Measurements from ENCODE around the gene GDPD5.
A peak's percentile ranks its signal among the peaks of the same experiment; 100 is the strongest.

Gene GDPD5

DNA sequence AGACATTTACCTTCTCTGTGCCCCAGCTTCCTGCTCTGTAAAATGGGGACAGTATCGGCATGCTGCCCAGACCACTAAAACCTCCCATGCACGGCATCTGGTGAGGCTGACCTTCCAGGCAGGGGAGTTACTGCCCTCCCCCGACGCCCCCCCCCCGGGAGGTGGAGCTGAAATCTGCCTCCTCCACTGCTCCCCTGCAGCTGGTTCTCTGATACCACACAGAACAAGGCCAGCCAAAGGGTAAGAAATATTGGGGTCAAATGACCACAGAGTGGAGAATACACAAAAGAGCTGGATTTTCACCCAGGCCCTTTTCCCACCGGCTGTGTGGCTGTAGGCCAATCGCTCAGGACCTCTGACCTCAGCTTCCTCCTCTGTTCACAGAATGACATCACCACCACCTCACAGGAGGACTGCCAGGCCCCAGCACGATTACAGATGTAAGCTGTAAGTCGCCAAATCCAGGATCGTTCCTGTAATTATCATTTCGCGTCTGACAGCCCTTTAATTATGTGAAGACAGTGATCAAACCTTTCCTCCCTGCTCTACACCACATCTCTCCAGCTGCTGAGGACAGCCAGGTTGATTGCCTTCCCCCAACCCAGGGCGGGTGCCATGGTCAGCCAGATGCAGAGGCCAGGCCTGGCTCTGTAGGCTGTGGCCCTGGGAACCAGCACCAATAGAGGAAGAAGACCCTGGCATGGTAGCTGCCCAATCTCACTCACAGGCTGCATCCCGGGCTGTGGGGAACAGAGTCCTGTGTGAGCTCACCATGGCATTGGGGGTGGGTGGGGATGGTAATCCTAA, 57.0 kb downstream of the GDPD5 start:
- no peaks in the 10 kb centered on the region for H3K9me3 ChIP-seq (ENCODE audit: control insufficient read depth, low read depth, low read length)
- H3K36me3 ChIP-seq (ENCODE audit: control insufficient read depth, low read depth, low read length): no peaks in the 10 kb centered on the region
- H3K4me3 ChIP-seq (ENCODE audit: low read length): no peak overlapping the region
- no peaks in the 10 kb centered on the region for H3K27me3 ChIP-seq (ENCODE audit: control insufficient read depth, insufficient read depth, low read length)
- no peak overlapping the region for H3K9ac ChIP-seq (ENCODE audit: low read length)
- peaks cover 4% of the 10 kb centered on the region for H3K4me1 ChIP-seq (ENCODE audit: control insufficient read depth, low read depth, low read length)
- no peak overlapping the region for H3K27ac ChIP-seq (ENCODE audit: low read length)

DNA sequence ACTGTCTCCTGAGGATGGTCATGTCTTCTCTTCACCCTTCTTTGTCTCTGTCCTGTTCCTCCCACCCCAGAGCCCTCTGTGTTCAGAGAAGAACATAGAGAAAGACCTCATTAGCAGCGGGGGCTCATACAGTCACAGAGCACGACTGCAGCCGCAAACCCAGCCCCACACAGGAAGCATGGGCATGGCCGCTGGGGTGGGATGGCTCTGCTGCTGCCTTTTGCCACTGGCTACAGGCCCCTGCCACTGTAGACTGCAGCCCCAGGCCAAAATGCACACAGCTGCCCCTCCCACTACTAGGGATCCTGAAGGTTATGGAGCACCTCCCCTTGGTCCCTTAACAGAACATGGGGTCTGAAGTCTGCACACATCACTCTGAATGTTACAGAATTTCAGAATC, 57.9 kb downstream of the GDPD5 start:
- no peak overlapping the region for H3K27ac ChIP-seq (ENCODE audit: low read length)

DNA sequence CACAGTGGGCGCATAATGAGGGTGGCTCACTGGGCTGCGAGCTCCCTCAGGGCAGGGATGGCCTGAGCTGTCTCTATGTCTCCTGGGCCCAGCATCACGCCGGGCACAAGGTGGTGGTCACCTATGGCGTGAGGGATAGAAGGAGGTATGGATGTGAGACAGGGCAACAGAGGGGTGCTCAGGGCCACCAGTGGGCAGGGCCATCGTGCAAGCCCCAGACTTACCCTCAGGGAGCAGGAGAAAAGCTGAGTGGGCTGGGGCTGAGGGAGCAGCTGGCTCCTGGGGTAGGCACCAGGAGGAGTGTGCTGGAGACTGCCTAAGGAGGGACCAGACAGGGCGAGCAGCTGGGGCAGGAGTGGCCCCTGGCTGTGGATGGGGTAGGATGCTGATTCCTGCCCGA, 58.4 kb downstream of the GDPD5 start:
- Histone ChIP-seq H3K27ac (ENCODE audit: low read length) (no peak overlapping the region), H3K4me3 (ENCODE audit: low read length) (no peak overlapping the region), H3K27me3 (ENCODE audit: control insufficient read depth, insufficient read depth, low read length) (no peaks in the 10 kb centered on the region), H3K4me1 (ENCODE audit: control insufficient read depth, low read depth, low read length) (peaks cover 11% of the 10 kb centered on the region), H3K9ac (ENCODE audit: low read length) (no peak overlapping the region), H3K9me3 (ENCODE audit: control insufficient read depth, low read depth, low read length) (no peaks in the 10 kb centered on the region), H3K36me3 (ENCODE audit: control insufficient read depth, low read depth, low read length) (no peaks in the 10 kb centered on the region)

More for the DNA sequence above, 57.9 kb downstream of the GDPD5 start:
- Histone ChIP-seq H3K4me3 (ENCODE audit: low read length) (no peak overlapping the region), H3K9ac (ENCODE audit: low read length) (no peak overlapping the region), H3K36me3 (ENCODE audit: control insufficient read depth, low read depth, low read length) (no peaks in the 10 kb centered on the region), H3K27me3 (ENCODE audit: control insufficient read depth, insufficient read depth, low read length) (no peaks in the 10 kb centered on the region), H3K9me3 (ENCODE audit: control insufficient read depth, low read depth, low read length) (no peaks in the 10 kb centered on the region), H3K4me1 (ENCODE audit: control insufficient read depth, low read depth, low read length) (peaks cover 8% of the 10 kb centered on the region)

DNA sequence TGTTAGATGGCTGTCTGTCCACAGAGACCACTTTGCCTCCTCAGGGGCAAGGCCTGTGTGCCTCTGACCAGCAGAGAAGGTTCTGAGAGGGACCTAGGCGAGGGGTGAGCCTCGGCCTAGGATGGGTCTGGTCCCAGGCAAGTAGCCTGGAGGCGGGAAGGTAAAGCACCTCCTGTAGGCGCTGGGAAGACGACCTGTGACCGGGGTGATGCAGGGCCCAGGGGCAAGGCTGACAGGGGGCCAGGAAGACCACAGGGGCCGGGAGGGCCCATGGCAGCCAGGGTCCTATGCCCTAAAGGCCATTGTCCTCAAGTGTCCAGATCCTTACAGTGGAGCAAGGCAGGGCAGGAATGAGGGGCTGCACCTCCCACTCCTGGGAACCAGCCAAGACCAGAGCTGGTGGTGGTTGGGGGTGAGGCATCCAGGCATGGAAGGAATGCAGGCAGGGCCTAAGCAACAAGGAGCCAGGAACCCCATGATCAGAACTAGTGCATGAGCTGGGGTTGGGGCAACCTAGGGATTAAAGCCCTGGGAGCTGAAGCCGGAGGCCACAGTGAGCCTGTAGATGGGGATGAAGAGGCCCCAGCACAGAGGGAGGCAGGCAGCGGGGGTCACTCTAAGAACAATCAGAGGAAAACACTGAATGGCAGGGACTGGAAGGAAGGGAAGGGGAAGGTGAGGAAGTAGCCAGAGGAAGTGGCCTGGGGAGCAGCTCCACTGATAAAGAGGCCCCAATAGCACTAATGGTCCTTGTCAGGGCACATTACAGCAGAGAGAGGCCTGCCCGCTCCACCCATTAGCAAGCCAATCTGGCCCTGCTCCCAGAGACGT, 59.8 kb downstream of the GDPD5 start:
- Histone ChIP-seq H3K9ac (ENCODE audit: low read length) (no peak overlapping the region), H3K9me3 (ENCODE audit: control insufficient read depth, low read depth, low read length) (no peaks in the 10 kb centered on the region), H3K27me3 (ENCODE audit: control insufficient read depth, insufficient read depth, low read length) (no peaks in the 10 kb centered on the region), H3K27ac (ENCODE audit: low read length) (no peak overlapping the region), H3K36me3 (ENCODE audit: control insufficient read depth, low read depth, low read length) (no peaks in the 10 kb centered on the region), H3K4me3 (ENCODE audit: low read length) (no peak overlapping the region), H3K4me1 (ENCODE audit: control insufficient read depth, low read depth, low read length) (peaks cover 19% of the 10 kb centered on the region)

DNA sequence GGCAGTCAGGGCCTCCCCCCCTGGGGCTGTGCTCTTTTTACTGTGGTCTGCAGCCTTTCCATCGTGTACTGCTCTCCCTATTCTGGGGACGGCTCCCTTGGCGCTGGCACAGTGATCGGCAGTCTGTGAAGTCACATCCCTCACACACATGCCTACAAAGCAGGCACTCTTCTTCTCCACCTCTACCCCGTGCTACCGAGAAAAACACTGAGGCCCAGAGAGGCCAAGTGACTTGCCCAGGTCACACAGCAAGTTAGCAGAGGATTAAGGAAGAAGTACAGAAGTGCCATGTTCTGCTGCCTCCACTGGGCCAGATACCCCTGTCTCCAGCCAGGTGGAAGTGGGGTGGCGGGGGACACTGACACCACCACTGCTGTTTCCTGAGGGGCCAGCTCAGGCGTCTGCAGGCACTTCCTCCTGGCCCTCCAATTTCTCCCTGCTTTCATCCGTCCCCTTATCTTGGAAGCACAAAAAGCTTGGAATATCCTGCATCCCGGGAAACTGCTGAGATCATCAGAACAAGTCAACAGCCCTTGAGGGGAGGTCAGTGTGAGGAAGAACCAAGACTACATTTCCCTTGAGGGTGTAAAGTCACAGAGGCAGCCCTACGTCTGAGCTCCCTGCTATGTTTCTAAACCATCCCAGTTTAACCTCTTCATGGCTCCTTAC, 62.5 kb downstream of the GDPD5 start:
- Histone ChIP-seq H3K27ac (ENCODE audit: low read length) (no peak overlapping the region), H3K4me1 (ENCODE audit: control insufficient read depth, low read depth, low read length) (peaks cover 19% of the 10 kb centered on the region)

DNA sequence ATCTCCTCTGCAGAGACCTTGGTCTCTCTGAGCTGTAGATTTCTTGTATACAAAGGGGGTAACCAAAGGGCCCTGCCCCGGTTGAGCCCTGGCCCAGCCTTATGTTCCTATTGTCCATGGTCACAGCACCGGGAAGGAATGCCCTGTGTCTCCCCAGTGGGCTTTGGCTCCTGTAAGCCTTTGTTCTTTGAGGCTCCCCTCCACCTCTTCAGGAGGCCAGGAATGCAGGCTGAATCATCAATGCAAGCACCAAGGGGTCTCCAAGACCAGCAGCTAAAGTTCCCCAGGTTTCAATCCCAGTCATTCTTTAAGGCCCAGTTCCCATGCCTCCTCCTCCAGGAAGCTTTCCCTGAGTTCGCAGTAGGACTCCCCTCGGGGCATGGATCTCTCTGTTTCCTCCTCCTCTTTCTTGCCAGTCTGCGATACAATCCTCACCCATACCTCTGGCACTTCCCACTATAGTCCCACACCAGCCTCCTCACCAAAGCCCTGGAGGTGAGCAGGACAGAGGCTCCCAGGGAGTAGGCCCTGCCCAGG, 63.6 kb downstream of the GDPD5 start:
- no peaks in the 10 kb centered on the region for H3K27me3 ChIP-seq (ENCODE audit: control insufficient read depth, insufficient read depth, low read length)
- H3K27ac ChIP-seq (ENCODE audit: low read length): peak overlapping the region; percentile 39
- no peaks in the 10 kb centered on the region for H3K9me3 ChIP-seq (ENCODE audit: control insufficient read depth, low read depth, low read length)
- H3K4me1 ChIP-seq (ENCODE audit: control insufficient read depth, low read depth, low read length): peaks cover 19% of the 10 kb centered on the region
- H3K4me3 ChIP-seq (ENCODE audit: low read length): no peak overlapping the region
- no peaks in the 10 kb centered on the region for H3K36me3 ChIP-seq (ENCODE audit: control insufficient read depth, low read depth, low read length)
- H3K9ac ChIP-seq (ENCODE audit: low read length): no peak overlapping the region

More for the DNA sequence above, 62.5 kb downstream of the GDPD5 start:
- H3K9ac ChIP-seq (ENCODE audit: low read length): no peak overlapping the region
- H3K4me3 ChIP-seq (ENCODE audit: low read length): no peak overlapping the region
- no peaks in the 10 kb centered on the region for H3K9me3 ChIP-seq (ENCODE audit: control insufficient read depth, low read depth, low read length)
- H3K36me3 ChIP-seq (ENCODE audit: control insufficient read depth, low read depth, low read length): no peaks in the 10 kb centered on the region
- H3K27me3 ChIP-seq (ENCODE audit: control insufficient read depth, insufficient read depth, low read length): no peaks in the 10 kb centered on the region

DNA sequence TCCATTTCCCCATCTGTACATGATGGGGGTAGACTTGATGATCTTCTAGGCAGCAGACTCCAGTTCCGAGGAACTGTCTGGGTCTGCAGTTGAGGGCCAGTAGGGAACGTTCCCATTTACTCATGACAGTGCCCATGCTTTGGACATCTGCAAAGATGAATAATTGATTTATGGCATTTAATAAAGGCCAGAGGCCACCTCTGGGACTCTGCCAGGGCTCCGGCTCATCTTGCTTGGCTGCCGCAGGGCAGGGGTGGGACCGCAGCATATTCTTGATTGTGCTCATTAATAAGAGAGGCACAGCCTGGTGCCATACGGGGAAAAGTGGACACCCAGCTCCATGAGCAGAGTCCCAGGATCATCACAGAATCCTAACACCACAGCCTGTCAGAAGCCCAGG, 64.6 kb downstream of the GDPD5 start:
- H3K9me3 ChIP-seq (ENCODE audit: control insufficient read depth, low read depth, low read length): no peaks in the 10 kb centered on the region
- H3K27me3 ChIP-seq (ENCODE audit: control insufficient read depth, insufficient read depth, low read length): no peaks in the 10 kb centered on the region
- peaks cover 18% of the 10 kb centered on the region for H3K4me1 ChIP-seq (ENCODE audit: control insufficient read depth, low read depth, low read length)
- H3K36me3 ChIP-seq (ENCODE audit: control insufficient read depth, low read depth, low read length): no peaks in the 10 kb centered on the region
- H3K9ac ChIP-seq (ENCODE audit: low read length): no peak overlapping the region
- no peak overlapping the region for H3K27ac ChIP-seq (ENCODE audit: low read length)
- H3K4me3 ChIP-seq (ENCODE audit: low read length): no peak overlapping the region

DNA sequence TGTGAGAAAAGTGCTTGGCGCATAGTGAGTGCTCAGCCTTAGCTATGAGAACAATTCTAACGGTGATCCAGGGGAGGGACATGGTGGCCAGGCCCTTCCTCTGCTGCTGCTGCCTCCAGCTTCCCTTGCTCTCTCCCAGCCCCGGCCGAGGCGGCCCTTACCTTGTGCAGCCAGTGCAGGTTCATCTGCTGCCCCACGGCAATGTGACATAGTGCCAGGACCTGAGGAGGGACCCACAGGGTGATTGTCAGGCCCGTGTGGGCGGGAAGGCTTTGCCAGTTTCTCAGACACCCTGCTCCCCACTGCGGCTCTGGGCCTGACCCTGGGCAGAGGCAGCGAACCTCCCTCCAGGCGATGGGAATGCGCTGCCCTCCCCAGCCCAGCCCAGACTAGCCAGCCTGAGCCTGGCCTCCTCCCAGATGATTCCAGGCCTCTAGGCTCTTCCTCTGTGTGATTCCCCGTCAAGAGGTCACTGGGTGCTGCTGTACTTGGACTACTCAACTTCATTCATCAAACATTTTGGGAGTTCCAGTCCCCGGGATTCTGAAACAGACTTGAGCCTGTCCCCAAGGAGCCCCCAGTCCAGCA, 69.1 kb downstream of the GDPD5 start:
- no peaks in the 10 kb centered on the region for H3K36me3 ChIP-seq (ENCODE audit: control insufficient read depth, low read depth, low read length)
- H3K27ac ChIP-seq (ENCODE audit: low read length): no peak overlapping the region
- no peak overlapping the region for H3K9ac ChIP-seq (ENCODE audit: low read length)
- no peak overlapping the region for H3K4me3 ChIP-seq (ENCODE audit: low read length)
- no peaks in the 10 kb centered on the region for H3K9me3 ChIP-seq (ENCODE audit: control insufficient read depth, low read depth, low read length)
- peaks cover 8% of the 10 kb centered on the region for H3K4me1 ChIP-seq (ENCODE audit: control insufficient read depth, low read depth, low read length)
- no peaks in the 10 kb centered on the region for H3K27me3 ChIP-seq (ENCODE audit: control insufficient read depth, insufficient read depth, low read length)

DNA sequence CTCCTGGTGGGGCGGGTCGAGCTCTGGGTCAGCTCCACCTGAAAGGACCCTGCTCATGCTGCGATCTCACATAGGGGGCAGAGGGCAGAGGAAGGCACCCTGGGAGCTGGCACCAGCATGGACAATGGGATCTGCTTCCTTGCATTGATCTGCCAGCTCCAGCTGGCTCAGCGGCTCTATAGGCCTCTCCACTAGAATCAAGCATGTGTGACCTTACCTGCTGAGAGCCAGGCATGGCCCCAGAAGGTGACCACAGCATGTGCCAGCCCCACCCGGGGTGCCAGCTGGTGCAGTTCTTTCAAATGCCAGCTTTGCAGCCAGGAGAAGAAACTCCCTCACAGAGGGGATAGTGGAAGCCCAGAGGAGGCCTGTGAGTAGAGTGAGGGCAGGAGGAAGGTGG, 70.8 kb downstream of the GDPD5 start:
- no peaks in the 10 kb centered on the region for H3K36me3 ChIP-seq (ENCODE audit: control insufficient read depth, low read depth, low read length)
- no peaks in the 10 kb centered on the region for H3K9me3 ChIP-seq (ENCODE audit: control insufficient read depth, low read depth, low read length)
- H3K27ac ChIP-seq (ENCODE audit: low read length): no peak overlapping the region
- no peak overlapping the region for H3K9ac ChIP-seq (ENCODE audit: low read length)
- peaks cover 6% of the 10 kb centered on the region for H3K4me1 ChIP-seq (ENCODE audit: control insufficient read depth, low read depth, low read length)
- H3K27me3 ChIP-seq (ENCODE audit: control insufficient read depth, insufficient read depth, low read length): no peaks in the 10 kb centered on the region
- H3K4me3 ChIP-seq (ENCODE audit: low read length): no peak overlapping the region

DNA sequence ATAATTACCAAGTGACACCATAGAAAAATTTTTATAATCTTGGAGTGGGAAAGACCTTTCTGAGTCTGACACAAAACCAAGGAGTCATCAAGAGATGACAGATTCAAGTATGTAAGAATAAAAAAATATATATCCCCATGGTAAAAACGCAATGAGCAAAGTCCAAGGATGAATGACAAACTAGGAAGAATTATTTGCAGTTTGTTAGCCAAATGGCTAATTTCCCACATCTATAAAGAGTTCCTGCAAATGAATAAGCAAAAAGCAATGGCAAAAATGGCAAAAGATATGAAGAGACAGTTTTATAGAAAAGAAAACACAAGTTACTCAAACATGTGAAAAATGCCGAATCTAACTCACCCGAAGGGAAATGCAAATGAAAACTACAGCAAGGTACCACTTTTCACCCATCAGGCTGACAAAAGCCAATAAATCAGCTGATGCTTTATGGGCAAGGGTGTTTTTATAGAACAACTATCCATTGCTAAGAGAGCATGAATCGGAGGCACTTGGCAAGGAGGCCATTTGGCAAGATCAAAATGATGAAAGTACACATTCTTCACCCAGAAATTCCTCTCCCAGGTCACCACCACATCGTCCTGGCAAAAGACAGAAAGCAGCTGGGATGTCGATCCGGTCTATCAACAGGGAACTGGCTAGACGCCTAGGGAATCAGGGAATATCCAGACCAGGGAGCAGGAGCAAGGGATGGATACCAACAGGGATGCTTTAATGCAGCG, 71.7 kb downstream of the GDPD5 start:
- no peak overlapping the region for H3K27ac ChIP-seq (ENCODE audit: low read length)
- H3K9ac ChIP-seq (ENCODE audit: low read length): no peak overlapping the region
- H3K4me1 ChIP-seq (ENCODE audit: control insufficient read depth, low read depth, low read length): peaks cover 6% of the 10 kb centered on the region
- H3K27me3 ChIP-seq (ENCODE audit: control insufficient read depth, insufficient read depth, low read length): no peaks in the 10 kb centered on the region
- H3K4me3 ChIP-seq (ENCODE audit: low read length): no peak overlapping the region
- no peaks in the 10 kb centered on the region for H3K36me3 ChIP-seq (ENCODE audit: control insufficient read depth, low read depth, low read length)
- H3K9me3 ChIP-seq (ENCODE audit: control insufficient read depth, low read depth, low read length): no peaks in the 10 kb centered on the region
